Measurements from ENCODE around the gene FAM149A.

DNA sequence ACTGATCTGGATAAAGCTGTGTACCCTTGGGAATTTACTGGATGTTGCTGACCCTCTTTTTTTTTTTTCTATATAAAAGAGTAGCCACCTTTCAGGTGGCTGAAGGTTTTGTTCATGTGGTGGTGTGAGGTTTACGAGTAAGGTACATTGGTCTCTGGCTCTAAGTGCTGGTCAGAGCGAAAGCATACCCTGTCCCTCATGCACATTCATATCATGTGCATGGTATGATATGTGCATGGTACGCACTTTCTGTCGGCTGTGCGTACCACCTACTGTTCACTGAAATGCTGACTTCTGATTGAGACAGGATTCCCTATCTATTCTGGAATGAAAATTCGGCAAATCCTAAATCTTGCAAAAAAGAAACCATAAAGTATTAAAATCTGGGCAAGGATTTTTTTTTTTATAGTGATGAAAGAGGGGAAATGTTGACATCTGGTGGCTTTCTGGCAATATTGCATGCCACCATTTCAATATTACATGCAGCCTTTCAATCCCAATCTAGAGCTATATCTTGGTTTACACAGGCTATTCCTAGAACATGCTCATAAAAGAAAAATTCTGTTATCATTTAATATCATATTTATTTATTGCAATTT, 32.8 kb downstream of the FAM149A start:
- no peak for TF ChIP-seq EZH2 (IDR thresholded peaks at IDR 0.05; ENCODE audit: borderline replicate concordance, insufficient read depth, low read depth, low read length, poor library complexity, severe bottlenecking)
- TF ChIP-seq, protein P1, sequence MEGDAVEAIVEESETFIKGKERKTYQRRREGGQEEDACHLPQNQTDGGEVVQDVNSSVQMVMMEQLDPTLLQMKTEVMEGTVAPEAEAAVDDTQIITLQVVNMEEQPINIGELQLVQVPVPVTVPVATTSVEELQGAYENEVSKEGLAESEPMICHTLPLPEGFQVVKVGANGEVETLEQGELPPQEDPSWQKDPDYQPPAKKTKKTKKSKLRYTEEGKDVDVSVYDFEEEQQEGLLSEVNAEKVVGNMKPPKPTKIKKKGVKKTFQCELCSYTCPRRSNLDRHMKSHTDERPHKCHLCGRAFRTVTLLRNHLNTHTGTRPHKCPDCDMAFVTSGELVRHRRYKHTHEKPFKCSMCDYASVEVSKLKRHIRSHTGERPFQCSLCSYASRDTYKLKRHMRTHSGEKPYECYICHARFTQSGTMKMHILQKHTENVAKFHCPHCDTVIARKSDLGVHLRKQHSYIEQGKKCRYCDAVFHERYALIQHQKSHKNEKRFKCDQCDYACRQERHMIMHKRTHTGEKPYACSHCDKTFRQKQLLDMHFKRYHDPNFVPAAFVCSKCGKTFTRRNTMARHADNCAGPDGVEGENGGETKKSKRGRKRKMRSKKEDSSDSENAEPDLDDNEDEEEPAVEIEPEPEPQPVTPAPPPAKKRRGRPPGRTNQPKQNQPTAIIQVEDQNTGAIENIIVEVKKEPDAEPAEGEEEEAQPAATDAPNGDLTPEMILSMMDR (IDR thresholded peaks at IDR 0.05): peak; percentile 65

Data from B cell (primary cell).